HG03457 (cell line): Measurements from ENCODE around the gene PCDHB1.
"Not testable (repeated sequence)": the region's sequence is repeated elsewhere in the genome, so short reads cannot be mapped to it uniquely, and the experiment has no call there.

ENCODE experiments used
- ATAC-seq: cut with Tn5 transposase; IDR thresholded peaks from one replicate; pipeline ENCODE4 v1.9.1; 2021; ENCODE audit warnings: moderate number of reproducible peaks; ENCODE audit not compliant: unreplicated experiment

PCDHB1 gene

DNA sequence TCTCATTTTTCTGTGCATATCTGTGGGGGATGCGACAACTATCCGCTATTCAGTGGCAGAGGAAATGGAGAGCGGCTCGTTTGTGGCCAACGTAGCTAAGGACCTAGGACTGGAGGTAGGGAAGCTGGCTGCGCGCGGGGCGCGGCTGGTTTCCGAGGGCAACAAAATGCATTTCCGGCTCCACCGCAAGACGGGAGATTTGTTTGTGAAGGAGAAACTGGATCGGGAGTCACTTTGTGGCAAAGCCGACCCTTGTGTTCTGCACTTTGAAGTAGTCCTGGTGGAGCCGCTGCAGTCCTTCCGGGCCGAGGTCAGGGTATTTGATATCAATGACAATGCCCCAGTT is 320 bp downstream of the PCDHB1 start:
- no peak for ATAC-seq

DNA sequence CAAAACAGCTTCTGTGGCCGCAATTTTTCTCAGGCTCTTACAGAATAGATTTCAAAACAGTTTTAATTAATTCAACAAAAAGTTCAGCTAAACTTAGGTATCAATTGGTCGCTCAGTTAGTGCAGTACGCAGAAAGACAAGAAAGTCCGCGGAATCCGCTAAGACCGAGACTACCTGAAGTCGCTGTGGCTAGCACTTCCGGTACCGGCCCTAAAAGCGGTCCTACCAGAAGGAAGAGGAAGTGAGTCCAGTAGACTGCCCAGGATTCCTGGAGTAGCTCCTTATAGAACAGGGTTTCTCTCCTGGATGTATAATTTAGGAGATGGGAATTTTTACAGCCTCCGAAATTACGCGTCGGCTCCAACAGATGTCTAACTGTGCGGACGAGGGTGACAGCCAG is 26.7 kb downstream of the PCDHB1 start:
- no peak for ATAC-seq

DNA sequence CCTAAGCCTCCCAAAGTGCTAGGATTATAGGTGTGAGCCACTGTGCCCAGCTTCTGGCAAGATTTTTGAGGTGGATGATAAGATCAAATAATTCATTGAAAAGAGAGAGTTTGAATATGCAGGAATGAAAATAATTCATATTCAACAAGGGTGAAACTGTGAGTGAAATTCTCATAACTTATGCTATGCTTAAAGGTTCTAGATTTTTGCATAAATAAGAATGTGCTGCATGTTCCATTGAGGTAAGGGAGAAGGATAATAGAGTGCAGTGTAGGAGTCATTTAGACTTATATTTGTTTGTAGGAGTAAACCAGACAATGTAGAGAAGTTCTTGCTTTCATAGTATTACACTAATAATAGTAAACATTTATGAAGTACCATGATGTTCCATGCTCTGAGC is 31.1 kb downstream of the PCDHB1 start:
- ATAC-seq: no peak

DNA sequence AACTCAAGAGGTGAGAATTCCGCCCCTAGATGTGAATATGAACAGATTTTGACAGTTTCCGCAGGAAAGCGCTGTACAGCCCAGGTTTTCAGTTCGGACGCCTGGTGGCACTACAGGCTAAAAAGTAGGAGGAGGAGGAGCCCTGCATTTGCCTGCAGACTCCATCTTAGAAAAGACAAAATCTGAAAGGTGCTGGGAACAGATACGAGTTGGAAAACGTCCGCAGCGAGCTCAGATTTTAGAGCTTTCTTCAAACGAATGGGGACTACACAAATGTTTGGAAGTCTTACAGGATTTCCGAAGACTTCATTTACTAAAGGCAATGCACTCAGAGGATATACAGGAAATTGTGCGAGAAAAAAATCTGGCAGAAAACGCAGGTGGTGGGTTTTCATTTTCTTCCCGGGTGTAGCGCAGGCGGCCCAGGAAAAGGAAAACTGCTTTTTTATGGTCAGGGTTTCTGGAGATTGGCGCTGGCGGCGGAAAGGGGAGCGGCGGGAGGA is 33.4 kb downstream of the PCDHB1 start:
- ATAC-seq: no peak

DNA sequence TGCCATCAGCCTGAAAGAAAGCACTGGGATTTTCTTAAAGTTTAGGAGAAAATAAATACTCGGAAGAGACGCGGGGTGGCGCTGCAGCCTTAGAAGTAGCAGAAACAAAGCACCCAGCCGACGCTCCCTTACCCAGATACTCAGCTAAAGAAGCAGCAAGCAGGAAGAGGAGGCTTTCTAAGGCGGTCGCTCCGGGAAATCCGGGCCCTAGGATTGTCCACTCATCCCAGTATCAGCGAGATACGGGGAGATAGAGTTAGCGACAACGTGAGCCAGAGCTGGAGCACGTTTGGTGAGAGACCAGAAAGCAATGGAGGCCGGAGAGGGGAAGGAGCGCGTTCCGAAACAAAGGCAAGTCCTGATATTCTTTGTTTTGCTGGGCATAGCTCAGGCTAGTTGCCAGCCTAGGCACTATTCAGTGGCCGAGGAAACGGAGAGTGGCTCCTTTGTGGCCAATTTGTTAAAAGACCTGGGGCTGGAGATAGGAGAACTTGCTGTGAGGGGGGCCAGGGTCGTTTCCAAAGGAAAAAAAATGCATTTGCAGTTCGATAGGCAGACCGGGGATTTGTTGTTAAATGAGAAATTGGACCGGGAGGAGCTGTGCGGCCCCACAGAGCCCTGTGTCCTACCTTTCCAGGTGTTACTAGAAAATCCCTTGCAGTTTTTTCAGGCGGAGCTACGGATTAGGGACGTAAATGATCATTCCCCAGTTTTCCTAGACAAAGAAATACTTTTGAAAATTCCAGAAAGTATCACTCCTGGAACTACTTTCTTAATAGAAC is 43.5 kb downstream of the PCDHB1 start, which contains the start of gene PCDHB2:
Gene PCDHB2, plus strand, starts transcription at position 135 of the 782 bp plus-strand sequence. Its CDS starts 176 bp downstream, at position 311.
- no peak for ATAC-seq

DNA sequence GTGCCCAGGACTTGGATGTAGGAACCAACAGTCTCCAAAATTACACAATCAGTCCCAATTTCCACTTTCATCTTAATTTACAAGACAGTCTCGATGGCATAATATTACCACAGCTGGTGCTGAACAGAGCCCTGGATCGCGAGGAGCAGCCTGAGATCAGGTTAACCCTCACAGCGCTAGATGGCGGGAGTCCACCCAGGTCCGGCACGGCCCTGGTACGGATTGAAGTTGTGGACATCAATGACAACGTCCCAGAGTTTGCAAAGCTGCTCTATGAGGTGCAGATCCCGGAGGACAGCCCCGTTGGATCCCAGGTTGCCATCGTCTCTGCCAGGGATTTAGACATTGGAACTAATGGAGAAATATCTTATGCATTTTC is 44.1 kb downstream of the PCDHB1 start:
- ATAC-seq: no peak

DNA sequence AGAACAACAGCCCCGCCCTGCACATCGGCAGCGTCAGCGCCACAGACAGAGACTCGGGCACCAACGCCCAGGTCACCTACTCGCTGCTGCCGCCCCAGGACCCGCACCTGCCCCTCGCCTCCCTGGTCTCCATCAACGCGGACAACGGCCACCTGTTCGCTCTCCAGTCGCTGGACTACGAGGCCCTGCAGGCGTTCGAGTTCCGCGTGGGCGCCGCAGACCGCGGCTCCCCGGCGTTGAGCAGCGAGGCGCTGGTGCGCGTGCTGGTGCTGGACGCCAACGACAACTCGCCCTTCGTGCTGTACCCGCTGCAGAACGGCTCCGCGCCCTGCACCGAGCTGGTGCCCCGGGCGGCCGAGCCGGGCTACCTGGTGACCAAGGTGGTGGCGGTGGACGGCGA is 45.0 kb downstream of the PCDHB1 start:
- ATAC-seq: not testable (repeated sequence)

DNA sequence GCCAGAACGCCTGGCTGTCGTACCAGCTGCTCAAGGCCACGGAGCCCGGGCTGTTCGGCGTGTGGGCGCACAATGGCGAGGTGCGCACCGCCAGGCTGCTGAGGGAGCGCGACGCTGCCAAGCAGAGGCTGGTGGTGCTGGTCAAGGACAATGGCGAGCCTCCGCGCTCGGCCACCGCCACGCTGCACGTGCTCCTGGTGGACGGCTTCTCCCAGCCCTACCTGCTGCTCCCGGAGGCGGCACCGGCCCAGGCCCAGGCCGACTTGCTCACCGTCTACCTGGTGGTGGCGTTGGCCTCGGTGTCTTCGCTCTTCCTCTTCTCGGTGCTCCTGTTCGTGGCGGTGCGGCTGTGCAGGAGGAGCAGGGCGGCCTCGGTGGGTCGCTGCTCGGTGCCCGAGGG is 45.4 kb downstream of the PCDHB1 start:
- ATAC-seq: not testable (repeated sequence)

DNA sequence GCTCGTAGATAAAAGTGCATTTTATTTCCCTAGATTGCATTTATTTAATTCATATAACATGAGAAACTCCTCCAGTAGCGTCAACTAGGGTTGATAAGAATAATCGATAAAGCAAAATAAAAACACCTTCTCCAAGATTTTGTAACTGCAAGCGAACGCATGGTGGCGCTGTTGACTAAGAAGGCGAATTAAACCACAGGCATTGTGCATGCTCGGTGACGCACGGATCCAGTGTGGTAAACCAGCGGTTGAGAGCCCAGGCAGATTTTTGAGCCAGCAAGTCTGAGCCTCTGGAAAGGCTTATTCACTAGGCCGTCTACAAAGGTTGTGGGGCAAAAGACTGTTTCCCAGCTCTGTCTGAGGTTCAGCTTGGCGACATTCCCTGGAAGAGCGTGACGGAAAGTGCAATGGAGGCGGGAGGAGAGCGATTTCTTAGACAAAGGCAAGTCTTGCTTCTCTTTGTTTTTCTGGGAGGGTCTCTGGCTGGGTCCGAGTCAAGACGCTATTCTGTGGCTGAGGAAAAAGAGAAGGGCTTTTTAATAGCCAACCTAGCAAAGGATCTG is 49.1 kb downstream of the PCDHB1 start, which contains the start of gene PCDHB3:
Gene PCDHB3, plus strand, starts transcription at position 231 of the 563 bp plus-strand sequence. Its CDS starts 177 bp downstream, at position 408.
- no peak for ATAC-seq

DNA sequence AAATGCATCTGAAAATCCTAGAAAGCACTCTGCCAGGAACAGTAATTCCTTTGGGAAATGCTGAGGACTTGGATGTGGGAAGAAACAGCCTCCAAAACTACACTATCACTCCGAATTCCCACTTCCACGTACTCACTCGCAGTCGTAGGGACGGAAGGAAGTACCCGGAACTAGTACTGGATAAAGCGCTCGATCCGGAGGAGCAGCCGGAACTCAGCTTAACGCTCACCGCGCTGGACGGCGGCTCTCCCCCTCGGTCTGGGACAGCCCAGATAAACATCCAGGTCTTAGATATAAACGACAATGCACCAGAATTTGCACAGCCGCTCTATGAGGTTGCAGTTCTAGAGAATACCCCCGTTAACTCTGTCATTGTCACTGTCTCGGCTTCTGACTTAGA is 49.9 kb downstream of the PCDHB1 start:
- ATAC-seq: no peak

DNA sequence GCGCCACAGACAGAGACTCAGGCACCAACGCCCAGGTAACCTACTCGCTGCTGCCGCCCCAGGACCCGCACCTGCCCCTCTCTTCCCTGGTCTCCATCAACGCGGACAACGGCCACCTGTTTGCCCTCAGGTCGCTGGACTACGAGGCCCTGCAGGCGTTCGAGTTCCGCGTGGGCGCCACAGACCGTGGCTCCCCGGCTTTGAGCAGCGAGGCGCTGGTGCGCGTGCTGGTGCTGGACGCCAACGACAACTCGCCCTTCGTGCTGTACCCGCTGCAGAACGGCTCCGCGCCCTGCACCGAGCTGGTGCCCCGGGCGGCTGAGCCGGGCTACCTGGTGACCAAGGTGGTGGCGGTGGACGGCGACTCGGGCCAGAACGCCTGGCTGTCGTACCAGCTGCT is 50.9 kb downstream of the PCDHB1 start:
- ATAC-seq: not testable (repeated sequence)

DNA sequence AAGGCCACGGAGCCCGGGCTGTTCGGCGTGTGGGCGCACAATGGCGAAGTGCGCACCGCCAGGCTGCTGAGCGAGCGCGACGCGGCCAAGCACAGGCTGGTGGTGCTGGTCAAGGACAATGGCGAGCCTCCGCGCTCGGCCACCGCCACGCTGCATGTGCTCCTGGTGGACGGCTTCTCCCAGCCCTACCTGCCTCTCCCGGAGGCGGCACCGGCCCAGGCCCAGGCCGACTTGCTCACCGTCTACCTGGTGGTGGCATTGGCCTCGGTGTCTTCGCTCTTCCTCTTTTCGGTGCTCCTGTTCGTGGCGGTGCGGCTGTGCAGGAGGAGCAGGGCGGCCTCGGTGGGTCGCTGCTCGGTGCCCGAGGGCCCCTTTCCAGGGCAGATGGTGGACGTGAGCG is 51.3 kb downstream of the PCDHB1 start:
- ATAC-seq: not testable (repeated sequence)

DNA sequence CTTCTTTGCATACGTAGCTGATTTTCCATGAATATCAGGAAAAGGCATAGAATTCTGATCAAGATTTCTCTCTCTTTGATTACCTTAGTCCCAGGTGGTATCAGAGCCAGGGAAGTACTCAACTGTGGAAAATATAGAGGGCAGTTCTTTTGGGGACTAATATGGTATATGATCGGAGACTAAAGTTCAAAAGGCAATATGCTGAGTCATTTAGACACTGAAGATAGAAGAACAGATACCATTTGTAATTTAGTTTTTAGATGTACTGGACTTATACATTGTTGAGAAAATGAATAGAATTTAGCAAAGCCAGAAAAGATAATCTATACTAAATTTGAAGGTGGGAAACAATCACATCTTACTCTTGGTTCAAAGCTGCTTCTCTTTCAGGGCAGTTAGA is 54.2 kb downstream of the PCDHB1 start:
- no peak for ATAC-seq
